ENCODE data around the gene RNF224.

Gene RNF224

DNA sequence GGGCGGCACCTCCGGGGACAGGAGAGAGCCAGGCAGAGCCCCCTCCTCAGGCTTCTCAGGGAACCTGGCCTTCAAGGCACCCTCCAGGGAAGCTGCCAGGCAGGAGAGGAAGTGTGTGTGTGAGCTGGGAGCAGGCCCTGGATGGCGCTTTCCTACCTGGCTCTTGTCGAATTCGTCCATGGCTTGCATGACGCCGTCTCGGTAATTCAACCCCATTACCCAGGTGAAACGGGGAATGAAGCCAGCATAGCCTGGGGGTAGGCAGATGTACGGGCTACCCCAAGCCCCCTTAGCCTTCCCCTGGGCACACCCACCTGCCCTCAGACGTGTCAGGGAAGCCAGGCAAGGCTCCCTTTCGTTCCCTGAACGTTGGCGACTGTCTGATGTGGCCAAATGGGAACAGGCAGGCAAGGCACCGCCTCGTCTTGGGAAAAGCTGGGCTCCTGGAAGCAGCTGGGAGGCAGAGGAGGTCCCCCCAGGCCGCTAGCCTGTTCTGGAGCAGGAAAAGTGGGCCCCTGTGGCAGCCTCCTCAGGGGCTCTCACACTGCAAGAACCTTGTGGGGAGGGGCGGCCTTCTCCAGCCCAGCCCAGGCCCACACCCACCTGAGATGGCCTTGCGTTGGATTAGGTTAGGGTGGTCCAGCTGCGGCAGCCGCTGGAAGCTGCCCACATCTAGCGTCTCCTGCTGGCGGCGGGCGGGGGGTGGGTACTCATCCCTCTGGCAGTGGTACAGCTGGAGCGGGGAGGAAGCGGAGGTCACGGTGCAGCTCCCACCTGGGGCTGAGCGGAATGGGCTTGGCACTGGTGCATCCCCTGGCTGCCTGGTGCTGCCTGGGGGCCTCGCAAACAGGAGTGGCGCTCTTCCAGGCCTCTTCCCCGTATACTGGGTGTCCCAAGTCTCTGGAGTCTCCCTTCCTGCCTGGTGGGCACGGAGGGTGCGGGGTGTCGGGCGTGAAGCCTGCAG, 17.5 kb downstream of the RNF224 start:
- in situ Hi-C loops (cut with HindIII; ENCODE audit: low pct_ligation_motif_present, low pct_unique_long_range_greater_than_20kb, low sequenced_read_pairs) = no loop called here
- no peak for DNase-seq

DNA sequence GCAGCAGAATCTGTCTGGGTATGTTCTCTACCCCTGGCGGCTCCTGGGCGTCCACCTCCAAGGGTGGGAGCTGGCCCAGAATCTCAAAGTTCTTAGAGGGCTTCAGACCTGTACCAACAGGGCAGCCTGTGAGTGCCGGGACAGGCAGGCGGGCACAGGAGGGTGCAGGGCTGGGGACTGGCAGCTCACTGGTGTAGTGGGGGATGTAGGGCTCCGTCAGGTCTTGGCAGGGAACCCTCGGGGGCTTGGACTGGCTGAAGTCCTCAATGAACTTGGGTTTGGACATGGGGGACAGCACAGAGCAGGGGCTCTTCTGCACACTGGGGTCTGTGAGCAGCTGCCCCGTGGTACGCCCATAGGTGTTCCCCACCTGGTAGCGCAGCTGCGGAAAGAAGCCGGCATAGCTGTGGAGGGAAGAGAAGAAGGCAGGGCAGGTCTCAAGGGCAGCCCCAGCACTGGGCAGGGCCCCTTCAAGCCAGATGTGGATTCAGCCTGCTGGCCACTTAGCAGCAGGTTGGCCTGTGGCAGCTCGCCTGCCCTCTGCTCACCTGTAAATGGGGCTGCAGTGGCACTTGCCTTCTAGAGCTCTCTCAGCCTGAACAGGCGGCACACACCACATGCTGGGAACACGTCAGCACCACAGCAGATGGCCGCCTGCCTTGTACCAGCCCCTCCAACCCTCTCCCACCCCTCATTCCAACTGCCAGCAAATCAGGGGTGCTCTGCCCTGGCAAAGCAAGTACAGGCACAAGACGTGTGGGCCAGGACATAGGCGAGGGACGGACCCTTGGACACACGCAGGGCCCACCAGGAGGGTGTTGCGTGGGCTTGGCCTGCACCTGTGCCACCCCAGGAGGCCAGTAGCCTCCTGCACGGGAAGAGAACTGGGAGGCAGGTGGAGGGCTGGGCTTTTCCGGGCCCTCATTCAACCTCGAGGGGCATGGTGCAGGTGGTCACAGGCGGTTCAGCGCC, 18.4 kb downstream of the RNF224 start:
- no peak for DNase-seq
- in situ Hi-C loops (cut with HindIII; ENCODE audit: low pct_ligation_motif_present, low pct_unique_long_range_greater_than_20kb, low sequenced_read_pairs) = no loop called here

DNA sequence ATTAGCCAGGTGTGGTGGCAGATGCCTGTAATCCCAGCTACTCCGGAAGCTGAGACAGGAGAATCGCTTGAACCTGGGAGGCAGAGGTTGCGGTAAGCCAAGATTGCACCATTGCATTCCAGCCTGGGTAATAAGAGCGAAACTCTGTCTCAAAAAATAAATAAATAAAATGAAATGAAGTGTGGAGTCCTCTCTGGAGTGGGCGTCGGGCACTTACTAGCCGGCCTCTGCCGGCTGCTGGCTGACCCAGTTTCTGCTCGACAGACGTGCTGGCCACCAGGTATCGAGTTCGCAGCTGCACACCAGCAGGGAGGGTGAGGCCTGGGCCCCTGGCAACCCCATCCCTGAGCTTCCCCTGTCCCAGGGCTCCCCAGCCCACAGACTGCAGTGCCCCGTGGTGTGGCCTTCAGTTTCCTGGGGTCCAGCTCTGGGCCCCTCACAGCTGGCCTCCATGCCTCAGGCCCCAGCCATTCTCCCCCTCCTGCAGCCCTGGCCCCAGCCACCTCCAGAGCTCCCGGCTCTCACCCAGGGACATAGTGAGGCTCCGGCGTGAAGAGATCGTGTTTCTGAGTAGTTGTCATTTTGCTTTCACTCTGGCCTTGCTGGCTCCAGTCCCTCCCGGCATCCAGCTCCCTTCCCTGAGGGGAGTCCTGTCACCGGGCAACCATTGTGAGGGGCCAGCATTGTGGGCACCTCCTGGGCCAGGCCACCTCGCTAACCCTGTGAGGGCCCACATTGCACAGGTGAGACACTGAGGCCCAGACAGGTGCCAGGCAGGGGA, 20.0 kb downstream of the RNF224 start:
- in situ Hi-C loops (cut with HindIII; ENCODE audit: low pct_ligation_motif_present, low pct_unique_long_range_greater_than_20kb, low sequenced_read_pairs) = no loop called here

DNA sequence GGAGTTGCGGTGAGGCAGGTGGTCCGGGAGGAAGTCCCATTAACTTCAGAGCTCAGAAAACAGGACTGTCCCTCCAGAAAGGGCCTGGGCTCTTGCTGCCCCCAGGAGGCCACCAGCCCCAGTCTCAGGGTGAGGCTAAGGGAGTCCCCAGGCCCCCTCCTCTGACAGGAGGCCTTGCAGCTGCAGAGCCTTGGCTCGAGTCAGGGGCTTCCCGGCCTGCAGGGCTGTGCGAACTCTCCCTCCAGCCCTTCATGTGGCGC, 20.5 kb downstream of the RNF224 start:
- in situ Hi-C loops (cut with HindIII; ENCODE audit: low pct_ligation_motif_present, low pct_unique_long_range_greater_than_20kb, low sequenced_read_pairs) = no loop called here
- DNase-seq = no peak

More for the DNA sequence above, 20.0 kb downstream of the RNF224 start:
- no peak for DNase-seq

DNA sequence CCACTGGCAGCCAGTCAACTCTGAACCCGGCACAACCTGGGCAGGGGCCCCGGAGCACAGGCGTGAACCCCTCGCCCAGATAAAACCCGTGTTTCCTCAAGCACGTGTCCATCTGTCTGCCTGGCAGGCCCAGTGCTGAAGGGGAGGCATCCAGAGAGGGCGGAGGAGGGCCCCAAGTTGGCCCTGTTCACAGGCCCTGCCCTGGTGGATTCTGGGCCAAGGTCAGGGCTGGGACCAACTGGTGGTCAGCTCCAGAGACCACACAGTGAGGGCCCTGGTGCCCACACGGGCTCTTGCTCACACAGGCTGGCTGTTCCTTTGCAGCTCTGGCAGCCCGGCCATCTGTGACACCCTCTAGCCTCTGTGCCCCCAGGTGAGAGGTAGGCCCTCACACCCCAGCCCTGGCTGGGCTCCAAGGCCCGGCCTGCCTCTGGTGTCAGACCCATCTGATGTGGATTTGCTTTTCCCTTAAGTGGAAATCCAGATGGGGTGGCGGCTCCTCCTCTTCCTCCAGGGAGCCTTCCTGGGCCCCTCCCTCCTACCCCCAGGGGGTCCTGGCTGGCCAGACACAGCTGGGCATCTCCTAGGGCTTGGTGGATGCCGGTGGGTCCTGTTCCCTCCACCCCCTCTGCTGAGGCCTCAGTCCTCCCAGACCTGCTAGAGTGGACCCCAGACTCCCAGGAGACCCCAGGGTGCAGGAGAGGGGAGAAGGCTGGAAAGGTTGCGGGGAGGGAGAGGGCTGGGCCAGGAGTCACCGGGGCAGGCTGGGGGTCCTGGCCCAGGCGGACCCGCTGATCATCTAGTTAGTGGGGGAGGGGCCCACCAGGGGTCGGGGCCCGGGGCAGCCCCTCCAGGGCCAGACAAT, 23.3 kb downstream of the RNF224 start:
- in situ Hi-C loops (cut with HindIII; ENCODE audit: low pct_ligation_motif_present, low pct_unique_long_range_greater_than_20kb, low sequenced_read_pairs) = no loop called here
- no peak for DNase-seq

DNA sequence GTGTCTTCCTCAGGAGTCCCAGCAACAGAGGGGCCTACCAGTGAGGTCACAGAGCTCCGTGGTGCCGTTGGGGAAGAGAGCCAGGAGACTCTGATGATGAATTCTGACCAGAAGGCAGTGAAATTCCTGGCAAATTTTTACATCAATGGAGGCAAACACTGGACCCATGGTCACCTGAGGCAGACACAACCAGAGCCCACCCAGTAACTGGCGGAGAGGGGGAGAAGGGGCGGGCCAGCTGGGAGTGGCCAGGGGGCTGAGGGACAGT, 23.8 kb downstream of the RNF224 start, which contains the start of gene STPG3:
Gene STPG3 (plus strand): TSS at position 93 of the 268 bp plus-strand sequence. CDS start 1 bp downstream, at position 94.
- DNase-seq = no peak
- in situ Hi-C loops (cut with HindIII; ENCODE audit: low pct_ligation_motif_present, low pct_unique_long_range_greater_than_20kb, low sequenced_read_pairs) = no loop called here

DNA sequence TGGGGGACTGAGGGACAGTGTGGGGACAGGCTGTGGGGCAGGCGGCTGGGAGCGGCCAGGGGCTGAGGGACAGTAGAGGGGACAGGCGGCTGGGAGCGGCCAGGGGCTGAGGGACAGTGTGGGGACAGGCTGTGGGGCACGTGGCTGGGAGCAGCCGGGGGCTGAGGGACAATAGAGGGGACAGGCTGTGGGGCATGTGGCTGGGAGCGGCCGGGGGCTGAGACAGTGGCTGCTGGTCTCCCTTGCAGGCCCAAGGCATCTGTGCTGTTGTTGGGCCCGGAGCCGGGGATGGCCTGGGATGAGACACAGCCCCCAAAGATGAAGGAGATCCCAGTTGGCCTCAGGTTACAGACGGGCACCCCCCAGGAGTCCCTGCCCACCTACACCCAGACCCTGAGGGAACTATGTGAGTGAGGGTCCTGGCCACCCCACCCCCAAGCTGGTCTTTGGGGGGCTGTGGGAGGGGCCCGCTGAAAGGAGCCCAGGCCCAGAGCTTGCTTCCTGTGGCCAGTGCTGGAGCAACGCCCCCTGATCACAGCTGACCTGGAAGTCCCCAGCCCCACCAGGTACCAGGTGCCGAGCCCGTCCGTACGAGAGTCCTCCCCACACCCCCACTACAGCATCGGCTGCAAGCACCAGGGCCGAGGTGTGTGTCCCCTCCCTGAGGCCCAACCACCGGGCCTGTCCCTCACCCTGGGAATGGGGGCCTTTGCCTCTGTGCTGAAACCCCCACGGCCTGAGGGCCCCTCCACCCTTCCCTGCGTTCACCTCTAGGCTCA, 24.4 kb downstream of the RNF224 start:
- DNase-seq = no peak
- in situ Hi-C loops (cut with HindIII; ENCODE audit: low pct_ligation_motif_present, low pct_unique_long_range_greater_than_20kb, low sequenced_read_pairs) = no loop called here

DNA sequence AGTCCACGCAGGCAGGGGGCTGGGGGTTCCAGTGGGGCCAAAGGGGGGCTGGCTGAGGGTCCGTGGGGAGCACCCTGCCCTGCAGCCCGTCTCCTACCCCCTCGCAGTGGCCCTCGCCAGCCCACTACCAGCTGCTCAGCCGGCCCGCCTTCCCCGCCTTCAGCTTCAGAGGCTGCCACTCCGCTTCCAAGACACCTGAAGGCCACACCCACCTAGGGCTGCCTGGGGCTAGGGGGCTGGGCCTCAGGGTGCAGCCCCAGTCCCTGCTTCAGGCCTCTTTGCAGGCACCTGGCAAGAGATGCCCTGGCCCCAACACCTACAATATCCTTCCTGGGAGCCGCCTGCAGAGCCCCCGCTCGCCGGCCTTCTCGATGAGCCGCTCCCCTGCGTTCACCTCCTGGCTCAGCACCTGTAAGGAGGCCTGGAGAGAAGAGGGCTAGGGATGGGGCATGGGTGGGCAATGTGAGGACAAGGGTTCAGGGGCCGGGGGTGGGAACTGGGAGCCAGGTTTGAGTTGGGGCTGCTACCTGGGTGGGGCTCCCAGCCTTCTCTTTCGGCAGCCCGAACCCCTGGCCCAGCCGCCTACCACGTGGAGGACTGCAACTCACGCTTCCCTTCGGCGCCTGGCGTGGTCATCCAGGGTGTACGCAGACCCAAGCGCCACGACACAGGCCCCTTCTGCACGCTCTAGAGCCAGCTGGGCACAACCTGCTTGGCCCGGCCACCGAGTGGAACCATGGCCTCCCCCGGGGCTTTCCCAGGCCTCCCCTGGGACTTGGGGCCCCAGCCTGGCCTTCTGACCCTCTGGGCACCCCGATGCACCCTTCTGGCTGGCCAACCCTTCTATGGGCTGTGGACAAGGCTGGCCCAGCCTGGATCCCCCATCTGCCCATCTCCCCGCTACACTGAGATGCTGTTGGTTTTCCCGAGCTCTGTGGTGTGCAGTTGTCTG, 25.5 kb downstream of the RNF224 start:
- in situ Hi-C loops (cut with HindIII; ENCODE audit: low pct_ligation_motif_present, low pct_unique_long_range_greater_than_20kb, low sequenced_read_pairs) = no loop called here
- DNase-seq = no peak

DNA sequence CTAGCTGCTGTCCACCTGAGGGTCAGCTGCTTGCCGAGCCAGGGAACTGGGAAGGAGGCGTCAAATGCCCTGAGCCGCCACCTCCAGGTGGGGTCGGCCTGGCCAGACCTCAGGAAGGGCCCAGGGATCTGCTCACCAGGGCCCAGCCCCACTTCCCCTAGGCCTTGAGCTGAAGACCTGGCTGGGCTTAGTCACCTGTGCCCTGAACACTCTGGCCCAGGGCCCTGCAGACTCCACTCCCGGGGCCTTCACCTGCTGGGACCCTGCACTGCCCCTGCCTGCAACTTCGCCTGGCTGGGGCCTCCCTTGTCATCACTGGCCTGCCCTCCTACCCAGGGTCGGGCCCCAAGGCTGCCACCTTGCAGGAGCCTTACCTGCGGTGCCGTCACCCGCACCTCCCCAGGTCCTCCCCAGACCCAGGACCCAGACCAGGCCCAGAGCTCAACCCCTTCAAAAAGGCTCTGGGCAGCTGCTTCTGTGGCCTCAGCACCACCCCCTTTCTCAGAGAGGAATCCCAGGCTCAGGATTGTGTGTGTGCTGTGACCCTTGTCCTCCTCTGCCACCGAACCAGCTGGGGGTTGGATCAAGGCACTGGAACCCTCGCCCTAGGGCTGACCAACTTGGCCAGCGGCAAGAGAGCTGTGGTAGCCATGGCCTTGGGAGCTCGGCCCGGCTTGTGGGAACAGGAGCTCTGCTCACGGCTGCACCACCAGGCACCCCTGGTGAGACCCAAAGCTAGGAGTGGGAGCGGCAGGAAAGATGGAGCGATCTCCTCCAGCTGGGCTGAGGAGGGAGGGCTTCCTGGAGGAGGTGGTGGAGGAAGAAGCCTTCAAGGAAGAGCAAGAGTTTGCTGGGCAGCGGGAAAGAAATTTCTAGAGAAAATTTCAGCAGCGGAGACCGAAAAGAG, 26.7 kb downstream of the RNF224 start:
- no peak for DNase-seq
- in situ Hi-C loops (cut with HindIII; ENCODE audit: low pct_ligation_motif_present, low pct_unique_long_range_greater_than_20kb, low sequenced_read_pairs) = no loop called here

DNA sequence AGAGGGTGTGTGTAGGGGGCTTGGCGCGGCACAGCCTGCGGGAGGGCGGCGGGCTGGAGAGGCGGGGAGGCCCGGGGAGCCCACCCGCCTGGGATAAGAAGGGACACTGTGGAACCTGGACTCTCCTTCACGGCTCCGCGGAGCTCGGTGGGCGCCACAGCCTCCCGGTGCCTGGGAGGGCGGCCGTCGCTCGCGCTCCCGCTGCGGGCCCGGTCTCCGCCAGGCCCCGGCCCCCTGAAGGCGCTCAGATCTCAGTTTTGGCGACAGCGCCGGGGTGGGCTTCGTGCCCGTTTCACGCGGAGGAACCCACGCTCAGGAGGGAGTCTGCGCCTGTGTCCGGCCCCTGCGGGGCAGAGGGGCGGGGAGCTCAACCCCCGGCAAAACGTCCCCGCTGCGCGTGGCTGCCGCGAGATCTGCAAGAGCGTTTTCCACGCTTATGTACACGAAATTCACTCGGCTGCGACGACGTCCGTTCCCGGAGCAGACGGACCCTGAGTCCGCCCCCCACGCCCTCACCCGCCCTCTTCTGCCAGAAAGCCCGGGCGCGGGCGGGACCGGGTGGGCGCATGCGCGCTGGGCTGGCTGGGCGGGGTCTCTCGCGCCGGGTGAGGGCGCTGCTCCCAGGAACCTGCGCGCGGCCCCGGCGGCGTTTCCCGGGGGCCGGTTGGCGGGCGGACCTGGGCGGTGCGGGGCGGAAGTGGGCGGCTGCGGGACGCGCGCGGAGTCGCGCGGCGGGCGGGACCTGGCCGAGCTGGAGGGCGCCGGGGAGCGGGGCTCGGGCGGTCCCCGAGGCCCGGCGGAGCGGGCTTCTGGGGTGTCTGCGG, 27.5 kb downstream of the RNF224 start, which contains the start of gene NELFB:
Gene NELFB (plus strand): TSS at position 704 of the 824 bp plus-strand sequence.
- in situ Hi-C loops (cut with HindIII; ENCODE audit: low pct_ligation_motif_present, low pct_unique_long_range_greater_than_20kb, low sequenced_read_pairs) = no loop called here
- DNase-seq = peak; percentile 85

DNA sequence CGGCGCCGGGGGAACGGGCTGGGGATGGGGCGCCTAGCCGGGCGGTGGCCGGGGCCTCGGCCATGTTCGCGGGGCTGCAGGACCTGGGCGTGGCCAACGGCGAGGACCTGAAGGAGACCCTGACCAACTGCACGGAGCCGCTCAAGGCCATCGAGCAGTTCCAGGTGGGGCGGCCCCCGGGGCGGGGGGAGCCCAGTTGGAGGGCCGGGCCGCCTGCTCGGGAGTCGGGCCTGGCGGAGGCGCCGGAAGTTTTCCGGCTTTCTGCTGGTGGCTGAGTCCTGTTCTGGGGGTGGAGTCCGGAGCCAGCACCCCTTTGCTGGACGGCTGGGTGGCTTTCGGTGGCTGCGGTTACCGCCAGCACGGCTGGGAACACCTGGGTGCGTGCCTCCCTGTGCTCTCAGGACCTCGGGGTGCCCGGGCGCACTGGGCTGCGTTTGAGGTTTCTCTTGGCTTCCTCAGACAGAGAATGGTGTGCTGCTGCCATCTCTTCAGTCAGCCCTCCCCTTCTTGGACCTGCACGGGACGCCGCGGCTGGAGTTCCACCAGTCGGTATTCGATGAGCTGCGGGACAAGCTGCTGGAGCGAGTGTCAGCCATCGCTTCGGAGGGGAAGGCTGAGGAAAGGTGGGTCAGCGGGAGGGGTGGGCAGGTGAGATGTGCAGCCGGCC, 28.3 kb downstream of the RNF224 start:
- DNase-seq = no peak
- in situ Hi-C loops (cut with HindIII; ENCODE audit: low pct_ligation_motif_present, low pct_unique_long_range_greater_than_20kb, low sequenced_read_pairs) = no loop called here

DNA sequence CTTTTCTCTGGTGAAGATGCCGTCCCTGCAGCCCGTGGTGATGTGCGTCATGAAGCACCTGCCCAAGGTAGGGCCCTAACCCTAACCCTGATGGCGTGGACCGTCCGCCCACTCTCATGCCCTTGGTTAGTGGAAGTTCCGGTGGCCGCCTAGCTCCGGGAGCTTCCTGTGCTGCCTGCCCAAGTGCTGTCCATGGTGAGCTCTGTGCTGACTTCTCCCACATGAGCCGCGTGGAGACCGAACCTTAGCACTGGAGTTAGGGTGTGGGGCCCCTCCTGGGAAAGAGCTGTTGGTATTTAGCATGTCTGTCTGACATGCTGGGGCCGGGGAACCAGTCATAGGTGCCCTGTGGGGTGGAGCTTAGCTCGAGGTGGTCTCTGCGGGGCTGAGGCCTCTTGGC, 29.1 kb downstream of the RNF224 start:
- in situ Hi-C loops (cut with HindIII; ENCODE audit: low pct_ligation_motif_present, low pct_unique_long_range_greater_than_20kb, low sequenced_read_pairs) = no loop called here
- DNase-seq = no peak

DNA sequence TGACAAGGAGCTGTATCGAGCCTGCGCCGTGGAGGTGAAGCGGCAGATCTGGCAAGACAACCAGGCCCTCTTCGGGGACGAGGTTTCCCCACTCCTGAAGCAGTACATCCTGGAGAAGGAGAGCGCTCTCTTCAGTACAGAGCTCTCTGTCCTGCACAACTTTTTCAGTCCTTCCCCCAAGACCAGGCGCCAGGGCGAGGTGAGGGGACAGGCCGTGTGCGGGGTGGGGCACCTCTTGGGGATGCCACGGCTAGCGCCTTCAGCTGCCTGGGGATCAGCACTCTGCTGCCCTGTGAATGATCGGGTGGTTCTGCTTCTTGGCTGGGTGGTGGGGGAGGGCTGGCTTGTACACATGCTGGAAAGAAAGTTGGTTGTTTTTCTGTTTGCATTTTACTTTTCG, 29.6 kb downstream of the RNF224 start:
- in situ Hi-C loops (cut with HindIII; ENCODE audit: low pct_ligation_motif_present, low pct_unique_long_range_greater_than_20kb, low sequenced_read_pairs) = no loop called here
- DNase-seq = no peak

Measured in ACHN (cell line).